B cell (primary cell): ENCODE data around the gene SLC25A26. TPM values are rescaled to one million over a fixed set of nuclear protein-coding genes. Genes with fewer than 3 reads are reported as not detected.

Experiments used
- ATAC-seq: fragments of 200-7000 bp; cut with Tn5 transposase; one replicate; pipeline ENCODE4 v1.10.0; 2021; ENCODE audit warnings: low read depth, mild to moderate bottlenecking, moderate number of reproducible peaks, moderate library complexity
- CTCF ChIA-PET: fragments of 350-600 bp; sonication (Branson Sonifier 250); formaldehyde crosslinking; loops from one replicate; lab custom pipeline; 2021; ENCODE audit warnings: antibody characterized with exemption, inconsistent platforms; lab: Charles Lee
- POLR2A ChIA-PET: fragments of 350-600 bp; sonication (Branson Sonifier 250); formaldehyde crosslinking; loops from one replicate; lab custom pipeline; 2021; ENCODE audit warnings: antibody characterized with exemption; lab: Charles Lee
- DNase-seq: peaks from one replicate; pipeline ENCODE4 v3.0.0; 2013
- H2AFZ ChIP-seq: 2 replicates; pipeline ENCODE4 v1.6.1; 2012; ENCODE audit warnings: mild to moderate bottlenecking, low read depth, low read length; ENCODE audit not compliant: insufficient read depth, poor library complexity, severe bottlenecking
- H3K27ac ChIP-seq, 2 donors: 1 replicate in 1 of 2; 2 replicates in 1 of 2; pipeline ENCODE4 v1.5.1; 2012 to 2013; ENCODE audit warnings: low read length in 2 of 2, mild to moderate bottlenecking in 2 of 2, moderate library complexity in 1 of 2
- H3K27me3 ChIP-seq, 4 experiments: fragments of 200-600 bp in 1 of 4; sonication (generic) in 1 of 4; replicated peaks in 1 of 4; 1 replicate in 2 of 4; 2 replicates in 2 of 4; pipeline versions ENCODE4 v1.6.1 to v1.7.0; 2013 to 2016; ENCODE audit warnings: low read length in 3 of 4, mild to moderate bottlenecking in 2 of 4, mixed read lengths in 1 of 4, moderate library complexity in 1 of 4; ENCODE audit not compliant: insufficient read depth in 4 of 4, control insufficient read depth in 3 of 4; ENCODE audit errors: control extremely low read depth in 1 of 4
- H3K36me3 ChIP-seq, 2 experiments: replicated peaks in 1 of 2; 1 replicate in 1 of 2; 2 replicates in 1 of 2; pipeline versions ENCODE4 v1.6.1 to v1.7.1; 2013; ENCODE audit warnings: low read length in 1 of 2; ENCODE audit not compliant: insufficient read depth in 2 of 2, control insufficient read depth in 1 of 2; ENCODE audit errors: control extremely low read depth in 1 of 2, extremely low read depth in 1 of 2
- H3K4me1 ChIP-seq, 2 donors: fragments of 200-600 bp in 1 of 2; sonication (generic) in 1 of 2; 1 replicate in 1 of 2; 2 replicates in 1 of 2; pipeline versions ENCODE4 v1.5.1 to v1.6.1; 2013 to 2017; ENCODE audit warnings: low read length in 2 of 2; ENCODE audit not compliant: control insufficient read depth in 2 of 2, insufficient read depth in 2 of 2
- H3K4me2 ChIP-seq: replicated peaks from 2 replicates; pipeline ENCODE3; 2012; ENCODE audit warnings: mild to moderate bottlenecking, low read depth, low read length; ENCODE audit not compliant: poor library complexity, severe bottlenecking
- H3K4me3 ChIP-seq, 5 experiments: fragments of 200-600 bp in 1 of 5; sonication (generic) in 1 of 5; 1 replicate in 3 of 5; 2 replicates in 2 of 5; pipeline versions ENCODE4 v1.5.1 to v1.7.0; 2011 to 2016; ENCODE audit warnings: low read length in 4 of 5, mild to moderate bottlenecking in 4 of 5, low read depth in 2 of 5, control low read depth in 1 of 5, moderate library complexity in 1 of 5; ENCODE audit not compliant: insufficient read depth in 1 of 5; ENCODE audit errors: control extremely low read depth in 1 of 5, extremely low read depth in 1 of 5
- H3K79me2 ChIP-seq: fragments of 200-600 bp; sonication (generic); one replicate; pipeline ENCODE4 v1.6.0; 2016; ENCODE audit warnings: low read length; ENCODE audit not compliant: control insufficient read depth, insufficient read depth
- H3K9ac ChIP-seq: fragments of 200-600 bp; sonication (generic); 2 replicates; pipeline ENCODE4 v1.6.1; 2017; ENCODE audit warnings: mild to moderate bottlenecking, low read length, moderate library complexity
- H3K9me3 ChIP-seq, 3 donors: one replicate each; pipeline versions ENCODE4 v1.6.1 to v1.7.1; 2013; ENCODE audit warnings: low read length in 2 of 3; ENCODE audit not compliant: control insufficient read depth in 2 of 3, insufficient read depth in 1 of 3; ENCODE audit errors: control extremely low read depth in 1 of 3
- H4K20me1 ChIP-seq: 2 replicates; pipeline ENCODE4 v1.6.0; 2012; ENCODE audit warnings: mild to moderate bottlenecking, low read length; ENCODE audit not compliant: insufficient read depth, control insufficient read depth, poor library complexity, severe bottlenecking
- H3K27ac Mint-ChIP-seq: one replicate; pipeline ENCODE4 v1.8.0; 2021; ENCODE audit warnings: mixed read lengths
- H3K27me3 Mint-ChIP-seq: one replicate; pipeline ENCODE4 v1.8.0; 2021; ENCODE audit warnings: mixed read lengths
- H3K4me1 Mint-ChIP-seq: one replicate; pipeline ENCODE4 v1.8.0; 2021; ENCODE audit warnings: mixed read lengths
- H3K4me3 Mint-ChIP-seq: one replicate; pipeline ENCODE4 v1.8.0; 2021; ENCODE audit warnings: mixed read lengths
- H3K9me3 Mint-ChIP-seq: one replicate; pipeline ENCODE4 v1.8.0; 2022; ENCODE audit warnings: mixed read lengths; ENCODE audit not compliant: insufficient read depth
- EZH2 ChIP-seq: IDR thresholded peaks from 2 replicates; pipeline ENCODE4 v1.6.1; 2012; ENCODE audit warnings: borderline replicate concordance, low read depth, mild to moderate bottlenecking, moderate library complexity, low read length; ENCODE audit not compliant: insufficient read depth, poor library complexity, severe bottlenecking
- WGBS: methylation state at CpG from one replicate; pipeline ENCODE4 v1.1.5; 2013; ENCODE audit warnings: missing lambda C conversion rate; ENCODE audit not compliant: insufficient coverage; 5-methylcytosine and 5-hydroxymethylcytosine counted together
- intact Hi-C: fragments of 100-400 bp; cut with micrococcal nuclease; formaldehyde crosslinking; loops from one replicate; pipeline ENCODE4 v1.10.0; 2022
- polyA plus RNA-seq: library from polyadenylated mRNA; depleted of rRNA; stranded (reverse); fragments of >200 nt; gene quantifications from 2 replicates; pipeline ENCODE4 v1.2.3, GENCODE V29; 2012
- total RNA-seq, 2 donors: library from RNA; stranded (reverse); fragments of 120-200 nt in 1 of 2; gene quantifications; 1 replicate in 1 of 2; 2 replicates in 1 of 2; pipeline versions ENCODE4 v1.2.3 to v1.2.4, GENCODE V29; 2013 to 2022
- TF ChIP-seq, protein P1 (sequence below): fragments of 200-600 bp; IDR thresholded peaks from one replicate; pipeline ENCODE4 v1.8.0; 2022; ENCODE audit warnings: antibody characterized with exemption, mild to moderate bottlenecking

SLC25A26 gene
- total and polyA plus RNA-seq, 2 donors (not counting 1 experiment from before 2014, with no cell fraction given) = 22.3 to 23.8 TPM

DNA sequence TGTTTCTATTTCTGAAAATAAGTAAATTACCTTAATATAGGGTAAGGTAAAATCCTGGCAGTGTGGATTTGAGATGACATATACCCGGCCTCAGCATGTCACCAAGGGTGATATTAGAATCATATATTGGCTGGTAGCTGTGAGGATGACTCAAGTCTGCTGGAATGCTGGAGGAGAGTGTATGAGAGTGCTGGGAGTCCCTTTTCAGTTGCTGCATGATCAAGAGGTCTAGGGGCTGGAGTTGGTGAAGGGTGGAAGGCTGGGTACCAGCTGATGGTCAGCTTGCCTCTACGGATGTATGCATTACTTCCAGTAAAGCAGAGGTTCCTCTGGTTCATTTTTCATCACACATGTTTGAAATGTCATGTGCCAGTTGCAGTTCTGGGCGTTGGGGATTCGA is 40.6 kb downstream of the SLC25A26 start:
- H3K4me1 ChIP-seq = no peaks in the 10 kb centered on the region
- Mint-ChIP-seq H3K4me1 (no peaks in the 10 kb centered on the region), H3K9me3 (no peaks in the 10 kb centered on the region), H3K27me3 (no peaks in the 10 kb centered on the region), H3K4me3 (no peak overlapping the region), H3K27ac (no peak overlapping the region)
- no peak for TF ChIP-seq EZH2
- TF ChIP-seq, protein P1, sequence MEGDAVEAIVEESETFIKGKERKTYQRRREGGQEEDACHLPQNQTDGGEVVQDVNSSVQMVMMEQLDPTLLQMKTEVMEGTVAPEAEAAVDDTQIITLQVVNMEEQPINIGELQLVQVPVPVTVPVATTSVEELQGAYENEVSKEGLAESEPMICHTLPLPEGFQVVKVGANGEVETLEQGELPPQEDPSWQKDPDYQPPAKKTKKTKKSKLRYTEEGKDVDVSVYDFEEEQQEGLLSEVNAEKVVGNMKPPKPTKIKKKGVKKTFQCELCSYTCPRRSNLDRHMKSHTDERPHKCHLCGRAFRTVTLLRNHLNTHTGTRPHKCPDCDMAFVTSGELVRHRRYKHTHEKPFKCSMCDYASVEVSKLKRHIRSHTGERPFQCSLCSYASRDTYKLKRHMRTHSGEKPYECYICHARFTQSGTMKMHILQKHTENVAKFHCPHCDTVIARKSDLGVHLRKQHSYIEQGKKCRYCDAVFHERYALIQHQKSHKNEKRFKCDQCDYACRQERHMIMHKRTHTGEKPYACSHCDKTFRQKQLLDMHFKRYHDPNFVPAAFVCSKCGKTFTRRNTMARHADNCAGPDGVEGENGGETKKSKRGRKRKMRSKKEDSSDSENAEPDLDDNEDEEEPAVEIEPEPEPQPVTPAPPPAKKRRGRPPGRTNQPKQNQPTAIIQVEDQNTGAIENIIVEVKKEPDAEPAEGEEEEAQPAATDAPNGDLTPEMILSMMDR = no peak
- H3K27me3 ChIP-seq = no peaks in the 10 kb centered on the region
- peaks cover 0 to 5% of the 10 kb centered on the region in 2 experiments for H3K36me3 ChIP-seq
- no peak for ATAC-seq
- POLR2A ChIA-PET = no interaction called here
- no peak for DNase-seq
- H4K20me1 ChIP-seq = peaks cover 34% of the 10 kb centered on the region
- peaks cover 11% of the 10 kb centered on the region for H3K79me2 ChIP-seq
- WGBS = 95% methylated on average over 4 of the region's 4 CpGs
- no peak overlapping the region for H3K9ac ChIP-seq
- H3K4me3 ChIP-seq = no peak overlapping the region
- H3K27ac ChIP-seq = no peak overlapping the region
- no peak overlapping the region for H3K4me2 ChIP-seq
- CTCF ChIA-PET = interaction anchor here (1.3 to 1.4 kb wide), 2 partner anchors 9 to 557 kb away, joined by 3 to 6 read pairs; no protein-coding TSS in a partner anchor
- no peak overlapping the region for H2AFZ ChIP-seq
- intact Hi-C loops = no loop called here
- no peaks in the 10 kb centered on the region for H3K9me3 ChIP-seq

DNA sequence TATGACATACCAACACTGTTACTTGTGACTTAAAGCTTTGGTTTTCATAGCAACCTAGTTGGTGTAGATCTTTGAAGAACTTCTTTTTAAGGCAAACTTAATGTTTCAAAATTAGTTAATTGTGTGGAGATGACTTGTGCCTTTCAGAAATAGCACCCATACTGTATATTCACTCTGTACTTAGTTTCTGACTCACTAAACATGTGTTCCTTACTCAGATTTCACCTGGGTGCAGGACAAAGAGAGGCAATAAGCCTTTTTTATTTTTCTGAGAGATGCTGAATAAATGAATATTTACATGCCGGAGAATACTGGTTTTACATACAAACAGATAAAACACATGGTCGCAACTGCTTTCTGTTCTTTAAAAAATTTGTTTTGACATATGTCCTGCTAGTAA is 44.8 kb downstream of the SLC25A26 start:
- H2AFZ ChIP-seq = no peak overlapping the region
- no peaks in the 10 kb centered on the region for H3K79me2 ChIP-seq
- no peak overlapping the region for H3K4me2 ChIP-seq
- no peak overlapping the region for H3K9ac ChIP-seq
- peaks cover 28% of the 10 kb centered on the region for H4K20me1 ChIP-seq
- no peaks in the 10 kb centered on the region for H3K27me3 Mint-ChIP-seq
- H3K36me3 ChIP-seq = peaks cover 3 to 5% of the 10 kb centered on the region in 2 experiments
- H3K4me3 Mint-ChIP-seq = no peak overlapping the region
- TF ChIP-seq, protein P1 = no peak
- no peak for TF ChIP-seq EZH2
- ChIA-PET POLR2A (no interaction called here), CTCF (interaction anchor here (1.1 kb wide), 1 partner anchor 11 kb away, joined by 3 read pairs; no protein-coding TSS in a partner anchor)
- no peaks in the 10 kb centered on the region for H3K27me3 ChIP-seq
- no CpG with 5 or more reads among the region's 2 CpGs for WGBS
- no peak overlapping the region for H3K27ac Mint-ChIP-seq
- no peak overlapping the region for H3K27ac ChIP-seq
- peaks cover 17 to 18% of the 10 kb centered on the region in 2 donors for H3K4me1 ChIP-seq
- ATAC-seq (no peak), DNase-seq (no peak)
- peaks cover 0 to 1% (median 0%) of the 10 kb centered on the region in 3 donors for H3K9me3 ChIP-seq
- peaks cover 25% of the 10 kb centered on the region for H3K4me1 Mint-ChIP-seq
- no peaks in the 10 kb centered on the region for H3K9me3 Mint-ChIP-seq
- H3K4me3 ChIP-seq = no peak overlapping the region
- intact Hi-C loops = no loop called here
